K562 (cell line): Measurements from ENCODE around the gene PYROXD2. TPM values are rescaled to one million over a fixed set of nuclear protein-coding genes. Genes with fewer than 3 reads are reported as not detected.

ENCODE experiments used
- ATAC-seq: fragments of 200-7000 bp; cut with Tn5 transposase; 3 replicates; pipeline ENCODE4 v1.9.1; 2020; ENCODE audit warnings: moderate library complexity
- BruUV-seq: library from RNA; stranded (reverse); fragments of 400-500 nt; replicated peaks from 2 replicates; lab custom pipeline; 2021; lab: Mats Ljungman, UMichigan
- CTCF ChIA-PET: fragments of 300-600 bp; formaldehyde crosslinking; extraction: SDS; loops from one replicate; lab custom pipeline; 2021; ENCODE audit warnings: low intra/inter-chr PET ratio; lab: Yijun Ruan, JAX
- POLR2A ChIA-PET: fragments of 300-600, 350-650 bp; sonication (Branson Sonifier 250); formaldehyde crosslinking; extraction: SDS; loops from one replicate; lab custom pipeline; 2021; ENCODE audit warnings: antibody characterized with exemption, inconsistent platforms; lab: Yijun Ruan, JAX
- DNase-seq, 4 experiments: peaks; one replicate each; pipeline versions ENCODE4 v3.0.0 to v3.0.0-alpha.2; 2011 to 2018; ENCODE audit warnings: low spot score in 3 of 4, mixed read lengths in 3 of 4; ENCODE audit errors: extremely low read depth in 1 of 4
- FAIRE-seq: peaks from 2 replicates; lab custom pipeline; 2011; peaks lifted over from hg19 to GRCh38; lab: Jason Lieb, UNC
- H2AFZ ChIP-seq: 2 replicates; pipeline ENCODE4 v1.6.0; 2011; ENCODE audit warnings: low read depth, low read length, control low read depth, inconsistent platforms
- H3K27ac ChIP-seq: fragments of 200-600 bp; 3 replicates; pipeline ENCODE4 v1.8.0; 2011; ENCODE audit warnings: low read depth, mild to moderate bottlenecking, control low read depth, inconsistent platforms, low read length, moderate library complexity, mixed read lengths; ENCODE audit errors: extremely low read depth
- H3K27me3 ChIP-seq, 2 experiments: fragments of 300-600 bp in 1 of 2; 2 replicates in 1 of 2; 3 replicates in 1 of 2; pipeline versions ENCODE4 v1.6.0 to v1.8.0; 2011; ENCODE audit warnings: inconsistent platforms in 2 of 2, low read length in 2 of 2, mild to moderate bottlenecking in 1 of 2, mixed read lengths in 1 of 2, moderate library complexity in 1 of 2; ENCODE audit not compliant: control insufficient read depth in 2 of 2, insufficient read depth in 2 of 2
- H3K36me3 ChIP-seq: fragments of 300-600 bp; 3 replicates; pipeline ENCODE4 v1.8.0; 2011; ENCODE audit warnings: mild to moderate bottlenecking, low read length, inconsistent platforms; ENCODE audit not compliant: control insufficient read depth, insufficient read depth
- H3K4me1 ChIP-seq, 2 experiments: fragments of 200-600 bp in 1 of 2; replicated peaks in 1 of 2; 2 replicates in 1 of 2; 3 replicates in 1 of 2; pipeline versions ENCODE4 v1.5.1 to v1.8.0; 2011; ENCODE audit warnings: inconsistent platforms in 2 of 2, low read length in 2 of 2, mild to moderate bottlenecking in 1 of 2, mixed read lengths in 1 of 2, moderate library complexity in 1 of 2; ENCODE audit not compliant: control insufficient read depth in 2 of 2, insufficient read depth in 2 of 2
- H3K4me2 ChIP-seq: 2 replicates; pipeline ENCODE4 v1.6.1; 2011; ENCODE audit warnings: low read length, control low read depth, inconsistent platforms, mixed read lengths; ENCODE audit not compliant: insufficient read depth
- H3K4me3 ChIP-seq: fragments of 200-600 bp; sonication (generic), shearing (Covaris generic); 2 replicates; pipeline ENCODE4 v1.5.1; 2016; ENCODE audit warnings: control low read depth, inconsistent platforms
- H3K79me2 ChIP-seq: fragments of 200-600 bp; 3 replicates; pipeline ENCODE4 v1.8.0; 2011; ENCODE audit warnings: low read length, inconsistent platforms; ENCODE audit not compliant: control insufficient read depth, insufficient read depth
- H3K9ac ChIP-seq, 2 experiments: 2 replicates each; pipeline versions ENCODE4 v1.6.0 to v1.6.1; 2011; ENCODE audit warnings: low read depth in 2 of 2, low read length in 2 of 2, control low read depth in 1 of 2, inconsistent platforms in 1 of 2, mild to moderate bottlenecking in 1 of 2, mixed read lengths in 1 of 2; ENCODE audit not compliant: insufficient read depth in 1 of 2
- H3K9me1 ChIP-seq: one replicate; pipeline ENCODE4 v1.6.0; 2011; ENCODE audit warnings: inconsistent platforms, mild to moderate bottlenecking, low read length, moderate library complexity; ENCODE audit not compliant: control insufficient read depth, insufficient read depth
- H3K9me3 ChIP-seq: replicated peaks from 2 replicates; pipeline ENCODE4 v1.5.1; 2011; ENCODE audit warnings: low read depth, low read length, inconsistent platforms; ENCODE audit not compliant: control insufficient read depth, insufficient read depth
- H4K20me1 ChIP-seq: replicated peaks from 2 replicates; pipeline ENCODE4 v1.6.1; 2011; ENCODE audit warnings: low read length, inconsistent platforms, mixed read lengths; ENCODE audit not compliant: control insufficient read depth, insufficient read depth
- CBX2 ChIP-seq: fragments of 200-600 bp; sonication (generic); IDR thresholded peaks from one replicate; pipeline ENCODE4 v1.6.1; 2012; ENCODE audit warnings: mild to moderate bottlenecking, low read length, inconsistent platforms; ENCODE audit not compliant: insufficient read depth, poor library complexity, severe bottlenecking
- CHD1 ChIP-seq: fragments of 200-600 bp; sonication (generic); IDR thresholded peaks from one replicate; pipeline ENCODE4 v1.6.1; 2012; ENCODE audit warnings: mild to moderate bottlenecking, moderate library complexity, low read length, inconsistent platforms
- GABPA ChIP-seq: fragments of 200-800 bp; sonication (Bioruptor generic); conservative IDR thresholded peaks from 2 replicates; pipeline ENCODE4 v1.6.1; 2016; ENCODE audit warnings: low read depth, missing genetic modification characterization, missing compliant biosample characterization
- GABPB1 ChIP-seq: sonication (generic); formaldehyde crosslinking; IDR thresholded peaks from 2 replicates; pipeline ENCODE4 v1.8.0; 2022; ENCODE audit warnings: mild to moderate bottlenecking, missing genetic modification reagents
- HLTF ChIP-seq: fragments of 450-650 bp; IDR thresholded peaks from 2 replicates; pipeline ENCODE4 v1.6.1; 2016
- HNRNPH1 ChIP-seq: fragments of 200-400 bp; formaldehyde crosslinking; optimal IDR thresholded peaks from 2 replicates; pipeline ENCODE3; 2017; ENCODE audit warnings: low read depth, mild to moderate bottlenecking, low read length, moderate library complexity
- HNRNPL ChIP-seq: fragments of 200-400 bp; formaldehyde crosslinking; IDR thresholded peaks from 2 replicates; pipeline ENCODE4 v1.6.1; 2017; ENCODE audit warnings: low read depth, mild to moderate bottlenecking, low read length
- ILK ChIP-seq: fragments of 450-650 bp; IDR thresholded peaks from 2 replicates; pipeline ENCODE4 v1.6.1; 2016; ENCODE audit warnings: missing genetic modification characterization, low read depth, mild to moderate bottlenecking, missing compliant biosample characterization, moderate library complexity, borderline replicate concordance
- KDM1A ChIP-seq, 2 experiments: fragments of 450-650 bp; IDR thresholded peaks; 2 replicates each; pipeline ENCODE4 v1.6.1; 2016; ENCODE audit warnings: mild to moderate bottlenecking in 2 of 2
- NFIX ChIP-seq: fragments of 250-450 bp; sonication (Bioruptor Pico); IDR thresholded peaks from 2 replicates; pipeline ENCODE4 v1.4.0; 2020; ENCODE audit warnings: low read depth, mild to moderate bottlenecking, moderate library complexity
- POLR2B ChIP-seq: fragments of 450-650 bp; IDR thresholded peaks from 2 replicates; pipeline ENCODE4 v1.6.1; 2018; ENCODE audit warnings: low read depth; ENCODE audit not compliant: partially characterized antibody
- TAF15 ChIP-seq: fragments of 200-400 bp; formaldehyde crosslinking; IDR thresholded peaks from 2 replicates; pipeline ENCODE4 v1.6.1; 2017; ENCODE audit warnings: mild to moderate bottlenecking, low read depth, low read length, moderate library complexity
- ZKSCAN1 ChIP-seq: fragments of 150-350 bp; IDR thresholded peaks from 2 replicates; pipeline ENCODE4 v1.6.1; 2016; ENCODE audit warnings: low read depth, low read length
- WGBS: fragments of 100-300 bp; shearing (Covaris generic); methylation state at CpG from one replicate; pipeline ENCODE4 v1.1.6; 2016; ENCODE audit warnings: low coverage, mixed read lengths; ENCODE audit not compliant: insufficient coverage; ENCODE audit errors: missing lambda C conversion rate; 5-methylcytosine and 5-hydroxymethylcytosine counted together
- in situ Hi-C: fragments of 300-500 bp; cut with MboI; formaldehyde crosslinking; loops from 4 replicates; pipeline ENCODE4 v1.15.0; 2018; ENCODE audit warnings: inconsistent platforms, mixed read lengths
- intact Hi-C: fragments of 100-400 bp; cut with micrococcal nuclease; formaldehyde crosslinking; loops from 2 replicates; pipeline ENCODE4 v1.14.2; 2022
- polyA plus RNA-seq, 8 experiments: library from polyadenylated mRNA; depleted of rRNA in 4 of 8; stranded (reverse) in 5 of 8; unstranded in 3 of 8; fragments of >200 nt; fragmentation: Nextera tagmentation in 2 of 8; fragmentation: Illumina TruSeq in 1 of 8; extraction: Ambion mirVana in 2 of 8; extraction: Trizol in 1 of 8; gene quantifications; 2 replicates each; pipeline versions ENCODE4 v1.2.1 to v1.2.3, GENCODE V29; 2011 to 2014; ENCODE audit warnings: inconsistent platforms in 1 of 8, missing spikeins in 1 of 8
- total RNA-seq, 7 experiments: library from RNA; depleted of rRNA in 6 of 7; stranded (reverse); fragments of >200 nt in 6 of 7; fragmentation: Illumina TruSeq in 2 of 7; extraction: Trizol in 2 of 7; gene quantifications; 2 replicates each; pipeline versions ENCODE4 v1.2.1 to v1.2.3, GENCODE V29; 2011 to 2021; ENCODE audit warnings: low replicate concordance in 1 of 7
- TF ChIP-seq, protein P1 (sequence below), 2 experiments: IDR thresholded peaks; 2 replicates each; pipeline ENCODE4 v1.6.1; 2012; ENCODE audit warnings: improper control_type of control experiment in 2 of 2, low read depth in 2 of 2, low read length in 2 of 2, borderline replicate concordance in 1 of 2

Gene PYROXD2
- total and polyA plus RNA-seq, 9 of the 15 experiments (the other 6 are each of a cell fraction or from before 2014, with no cell fraction given), result 0.14 to 1.4 (median 0.58) TPM

DNA sequence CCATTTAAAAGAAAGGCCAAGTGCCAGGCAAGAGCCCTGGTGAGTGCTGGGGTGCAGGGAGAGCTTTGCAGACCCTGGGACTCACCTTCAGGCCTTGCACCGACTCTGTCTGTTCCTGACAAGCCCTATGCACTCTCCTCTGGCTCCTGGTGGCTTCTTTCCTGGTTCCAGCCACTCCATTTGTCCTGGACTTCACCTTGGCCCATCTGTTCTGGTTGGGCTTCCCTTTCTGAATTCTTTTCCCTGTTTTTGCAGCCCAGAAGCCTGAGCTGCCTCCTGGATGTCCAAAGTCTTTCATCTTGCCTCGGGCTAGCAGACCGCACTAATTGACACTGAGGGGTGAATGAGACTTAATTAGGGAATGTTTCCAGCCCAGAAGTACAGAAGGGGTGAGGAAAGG, 60.5 kb downstream of the PYROXD2 start:
- no TSS peak for BruUV-seq
- ATAC-seq (no peak), DNase-seq (no peak), FAIRE-seq (no peak)
- WGBS, result 0% methylated on average over 3 of the region's 3 CpGs
- no peaks in the 10 kb centered on the region for H3K9me1 ChIP-seq
- ChIA-PET CTCF (no interaction called here), POLR2A (interaction anchor here (0.9 to 1.1 kb wide), 2 partner anchors 10 to 260 kb away, joined by 3 read pairs; no protein-coding TSS in a partner anchor)
- no peaks in the 10 kb centered on the region for H3K36me3 ChIP-seq
- H3K9ac ChIP-seq, result no peak overlapping the region
- no peak overlapping the region for H3K27ac ChIP-seq
- intact Hi-C loops, result no loop called here
- TF ChIP-seq, protein P1, sequence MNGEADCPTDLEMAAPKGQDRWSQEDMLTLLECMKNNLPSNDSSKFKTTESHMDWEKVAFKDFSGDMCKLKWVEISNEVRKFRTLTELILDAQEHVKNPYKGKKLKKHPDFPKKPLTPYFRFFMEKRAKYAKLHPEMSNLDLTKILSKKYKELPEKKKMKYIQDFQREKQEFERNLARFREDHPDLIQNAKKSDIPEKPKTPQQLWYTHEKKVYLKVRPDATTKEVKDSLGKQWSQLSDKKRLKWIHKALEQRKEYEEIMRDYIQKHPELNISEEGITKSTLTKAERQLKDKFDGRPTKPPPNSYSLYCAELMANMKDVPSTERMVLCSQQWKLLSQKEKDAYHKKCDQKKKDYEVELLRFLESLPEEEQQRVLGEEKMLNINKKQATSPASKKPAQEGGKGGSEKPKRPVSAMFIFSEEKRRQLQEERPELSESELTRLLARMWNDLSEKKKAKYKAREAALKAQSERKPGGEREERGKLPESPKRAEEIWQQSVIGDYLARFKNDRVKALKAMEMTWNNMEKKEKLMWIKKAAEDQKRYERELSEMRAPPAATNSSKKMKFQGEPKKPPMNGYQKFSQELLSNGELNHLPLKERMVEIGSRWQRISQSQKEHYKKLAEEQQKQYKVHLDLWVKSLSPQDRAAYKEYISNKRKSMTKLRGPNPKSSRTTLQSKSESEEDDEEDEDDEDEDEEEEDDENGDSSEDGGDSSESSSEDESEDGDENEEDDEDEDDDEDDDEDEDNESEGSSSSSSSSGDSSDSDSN (IDR thresholded peaks at IDR 0.05; ENCODE audit: borderline replicate concordance in 1 of 2, low read depth in 2 of 2, low read length in 2 of 2), result no peak
- TF ChIP-seq HLTF (no peak), POLR2B (no peak), TAF15 (no peak), NFIX (no peak), GABPA (tag) (no peak), KDM1A (IDR thresholded peaks at IDR 0.05) (no peak), HNRNPH1 (no peak), HNRNPL (no peak), ILK (tag) (no peak), CHD1 (no peak), CBX2 (no peak), ZKSCAN1 (no peak), GABPB1 (no peak)
- in situ Hi-C loops, result no loop called here
- no peaks in the 10 kb centered on the region for H3K79me2 ChIP-seq
- H3K4me1 ChIP-seq, result no peaks in the 10 kb centered on the region; a peak in 1 of 5 replicates
- H4K20me1 ChIP-seq, result no peaks in the 10 kb centered on the region
- H3K4me3 ChIP-seq, result no peak overlapping the region
- no peak overlapping the region for H3K4me2 ChIP-seq
- H3K27me3 ChIP-seq, result peaks cover 7 to 27% of the 10 kb centered on the region in 2 experiments; a peak in 4 of 5 replicates
- H2AFZ ChIP-seq, result no peak overlapping the region
- H3K9me3 ChIP-seq, result no peaks in the 10 kb centered on the region
